Stimulated activated CD8-positive, alpha-beta memory T cell treated with anti-CD3 and anti-CD28 coated beads, Interleukin-4, amount 100 ng/mL, for 4 hours (primary cell): ENCODE measurements around the gene GAB1.

Experiments
- DNase-seq, 2 donors: peaks; one replicate each; pipeline ENCODE4 v3.0.0-alpha.2; 2020; ENCODE audit warnings: low read depth in 2 of 2, low spot score in 1 of 2

GAB1 gene

GRCh38 chr4:143336781-143337599 lies at the start of gene GAB1:
GAB1 (plus strand) TSS chr4:143336876; CDS start chr4:143337189, 313 bp downstream.
- no peak for DNase-seq

GRCh38 chr4:143287572-143287923 lies 49.1 kb upstream of the GAB1 start:
- no peak for DNase-seq

- no peak for DNase-seq
Observed at GRCh38 chr4:143288171-143288570, 48.5 kb upstream of the GAB1 start.

GRCh38 chr4:143289370-143289769 lies 47.3 kb upstream of the GAB1 start:
- no peak for DNase-seq

GRCh38 chr4:143291314-143291713 lies 45.4 kb upstream of the GAB1 start:
- no peak for DNase-seq

- DNase-seq = no peak
Observed at GRCh38 chr4:143292858-143293257, 43.8 kb upstream of the GAB1 start.

- DNase-seq = no peak
Observed at GRCh38 chr4:143294310-143294709, 42.4 kb upstream of the GAB1 start.

- no peak for DNase-seq
Observed at GRCh38 chr4:143294710-143295275, 41.9 kb upstream of the GAB1 start.

- DNase-seq = no peak
Observed at GRCh38 chr4:143296397-143297067, 40.1 kb upstream of the GAB1 start.

GRCh38 chr4:143300860-143301259 lies 35.8 kb upstream of the GAB1 start:
- no peak for DNase-seq

- DNase-seq = no peak
Observed at GRCh38 chr4:143302536-143302935, 34.1 kb upstream of the GAB1 start.

GRCh38 chr4:143306788-143307187 lies 29.9 kb upstream of the GAB1 start:
- no peak for DNase-seq

- no peak for DNase-seq
Observed at GRCh38 chr4:143307531-143307930, 29.1 kb upstream of the GAB1 start.

- no peak for DNase-seq
Observed at GRCh38 chr4:143308377-143308776, 28.3 kb upstream of the GAB1 start.

GRCh38 chr4:143311924-143312323 lies 24.8 kb upstream of the GAB1 start:
- DNase-seq = no peak

GRCh38 chr4:143313521-143313920 lies 23.2 kb upstream of the GAB1 start:
- no peak for DNase-seq

- DNase-seq = no peak
Observed at GRCh38 chr4:143313996-143314395, 22.7 kb upstream of the GAB1 start.

- DNase-seq = no peak
Observed at GRCh38 chr4:143320113-143320512, 16.6 kb upstream of the GAB1 start.

GRCh38 chr4:143326735-143327134 lies 9.9 kb upstream of the GAB1 start:
- DNase-seq = no peak

GRCh38 chr4:143329985-143330384 lies 6.7 kb upstream of the GAB1 start:
- DNase-seq = no peak

GRCh38 chr4:143335979-143336780 lies 496 bp upstream of the GAB1 start:
- DNase-seq = no peak
